HG02623 (cell line): ENCODE data around the gene ZMYND8.
"Not testable (repeated sequence)": the region's sequence is repeated elsewhere in the genome, so short reads cannot be mapped to it uniquely, and the experiment has no call there.

Experiments
- ATAC-seq: cut with Tn5 transposase; IDR thresholded peaks from one replicate; pipeline ENCODE4 v1.9.1; 2021; ENCODE audit warnings: moderate library complexity; ENCODE audit not compliant: unreplicated experiment

Gene ZMYND8

GRCh38 chr20:47188540-47188939 lies 168.0 kb downstream of the ZMYND8 start:
- ATAC-seq: no peak

GRCh38 chr20:47187450-47188195 lies 168.9 kb downstream of the ZMYND8 start:
- no peak for ATAC-seq

GRCh38 chr20:47183367-47183766 lies 173.1 kb downstream of the ZMYND8 start:
- no peak for ATAC-seq

- no peak for ATAC-seq
These were observed 175.2 kb downstream of the ZMYND8 start for GRCh38 chr20:47181056-47181862.

GRCh38 chr20:47179267-47179666 lies 177.2 kb downstream of the ZMYND8 start:
- ATAC-seq: no peak

- ATAC-seq: no peak
These were observed 177.6 kb downstream of the ZMYND8 start for GRCh38 chr20:47178851-47179250.

GRCh38 chr20:47178277-47178676 lies 178.2 kb downstream of the ZMYND8 start:
- ATAC-seq: no peak

GRCh38 chr20:47176217-47176616 lies 180.3 kb downstream of the ZMYND8 start:
- ATAC-seq: not testable (repeated sequence)

- no peak for ATAC-seq
These were observed 181.0 kb downstream of the ZMYND8 start for GRCh38 chr20:47175493-47175892.

GRCh38 chr20:47174456-47175243 lies 181.8 kb downstream of the ZMYND8 start:
- no peak for ATAC-seq

GRCh38 chr20:47173596-47174216 lies 182.8 kb downstream of the ZMYND8 start:
- ATAC-seq: no peak

- no peak for ATAC-seq
These were observed 183.9 kb downstream of the ZMYND8 start for GRCh38 chr20:47172579-47172978.

- ATAC-seq: no peak
These were observed 188.7 kb downstream of the ZMYND8 start for GRCh38 chr20:47167846-47168245.

GRCh38 chr20:47165376-47165865 lies 191.1 kb downstream of the ZMYND8 start:
- ATAC-seq: no peak

- ATAC-seq: no peak
These were observed 192.4 kb downstream of the ZMYND8 start for GRCh38 chr20:47164140-47164539.

GRCh38 chr20:47161411-47161810 lies 195.1 kb downstream of the ZMYND8 start:
- no peak for ATAC-seq

GRCh38 chr20:47160992-47161391 lies 195.5 kb downstream of the ZMYND8 start:
- ATAC-seq: no peak

- ATAC-seq: no peak
These were observed 196.3 kb downstream of the ZMYND8 start for GRCh38 chr20:47160240-47160639.
